Hepatocyte (in vitro differentiated cells): Measurements from ENCODE around the gene PROM2. TPM values are rescaled to one million over a fixed set of nuclear protein-coding genes. Genes with fewer than 3 reads are reported as not detected.

Experiments used
- DNase-seq: peaks from one replicate; pipeline ENCODE4 v3.0.0-alpha.2; 2016; ENCODE audit warnings: low spot score
- H2AFZ ChIP-seq: fragments of 200-600 bp; sonication (generic); 2 replicates; pipeline ENCODE4 v1.6.0; 2016; ENCODE audit warnings: antibody characterized with exemption, mild to moderate bottlenecking
- H3K27ac ChIP-seq: fragments of 200-600 bp; sonication (generic); 2 replicates; pipeline ENCODE4 v1.5.1; 2016; ENCODE audit warnings: mild to moderate bottlenecking
- H3K27me3 ChIP-seq: fragments of 200-600 bp; sonication (generic); 2 replicates; pipeline ENCODE4 v1.6.1; 2016
- H3K36me3 ChIP-seq: fragments of 200-600 bp; sonication (generic); replicated peaks from 2 replicates; pipeline ENCODE4 v1.5.1; 2016; ENCODE audit warnings: low read depth; ENCODE audit not compliant: insufficient read depth
- H3K4me1 ChIP-seq: fragments of 200-600 bp; sonication (generic); 2 replicates; pipeline ENCODE4 v1.5.1; 2016; ENCODE audit warnings: mild to moderate bottlenecking, moderate library complexity; ENCODE audit not compliant: insufficient read depth
- H3K4me2 ChIP-seq: fragments of 200-600 bp; sonication (generic); 2 replicates; pipeline ENCODE4 v1.6.0; 2016
- H3K4me3 ChIP-seq: fragments of 200-600 bp; sonication (generic); 2 replicates; pipeline ENCODE4 v1.5.1; 2016; ENCODE audit warnings: mild to moderate bottlenecking
- H3K79me2 ChIP-seq: fragments of 200-600 bp; sonication (generic); 2 replicates; pipeline ENCODE4 v1.6.0; 2017; ENCODE audit warnings: mild to moderate bottlenecking
- H3K9me2 ChIP-seq: fragments of 200-600 bp; sonication (generic); replicated peaks from 2 replicates; pipeline ENCODE4 v1.6.0; 2017; ENCODE audit warnings: mild to moderate bottlenecking; ENCODE audit not compliant: insufficient read depth
- H3K9me3 ChIP-seq: fragments of 200-600 bp; sonication (generic); 2 replicates; pipeline ENCODE4 v1.5.1; 2016; ENCODE audit warnings: low read depth, mild to moderate bottlenecking
- H4K20me1 ChIP-seq: fragments of 200-600 bp; sonication (generic); 2 replicates; pipeline ENCODE4 v1.6.0; 2016; ENCODE audit warnings: mild to moderate bottlenecking; ENCODE audit not compliant: insufficient read depth, poor library complexity, severe bottlenecking
- CTCF ChIP-seq: fragments of 200-600 bp; sonication (generic); IDR thresholded peaks from 2 replicates; pipeline ENCODE4 v1.5.1; 2016; ENCODE audit warnings: antibody characterized with exemption, mild to moderate bottlenecking; ENCODE audit not compliant: poor library complexity
- EZH2 ChIP-seq: fragments of 200-600 bp; sonication (generic); IDR thresholded peaks from 2 replicates; pipeline ENCODE4 v1.6.1; 2016; ENCODE audit warnings: antibody characterized with exemption, mild to moderate bottlenecking, borderline replicate concordance
- EZH2phosphoT487 ChIP-seq: fragments of 200-600 bp; sonication (generic); IDR thresholded peaks from one replicate; pipeline ENCODE4 v1.6.1; 2018; ENCODE audit warnings: antibody characterized with exemption, mild to moderate bottlenecking, low read depth, moderate library complexity; ENCODE audit not compliant: unreplicated experiment, severe bottlenecking
- WGBS: methylation state at CpG from one replicate; pipeline ENCODE4 v1.1.6; 2016; ENCODE audit warnings: low lambda C conversion rate; ENCODE audit errors: missing lambda C conversion rate; 5-methylcytosine and 5-hydroxymethylcytosine counted together
- polyA plus RNA-seq: library from polyadenylated mRNA; unstranded; fragments of >200 nt; fragmentation: Nextera tagmentation; extraction: Ambion mirVana; gene quantifications from 2 replicates; pipeline ENCODE4 v1.2.1, GENCODE V29; 2016
- total RNA-seq: library from RNA; depleted of rRNA; stranded (reverse); fragments of >200 nt; gene quantifications from 2 replicates; pipeline ENCODE4 v1.2.3, GENCODE V29; 2014

The PROM2 gene
- total and polyA plus RNA-seq, 2 experiments from 2014 or later, result 2.6 to 2.8 TPM

GRCh38 chr2:95264624-95265023, 9.6 kb upstream of the PROM2 start:
- Histone ChIP-seq H3K4me1 (no peaks in the 10 kb centered on the region), H3K4me2 (no peak overlapping the region), H3K36me3 (no peaks in the 10 kb centered on the region), H3K9me2 (no peaks in the 10 kb centered on the region), H2AFZ (no peak overlapping the region), H3K4me3 (no peak overlapping the region), H4K20me1 (no peaks in the 10 kb centered on the region), H3K79me2 (no peaks in the 10 kb centered on the region), H3K27ac (no peak overlapping the region), H3K27me3 (no peaks in the 10 kb centered on the region), H3K9me3 (no peaks in the 10 kb centered on the region)
- WGBS, result 59% methylated on average over 6 of the region's 6 CpGs
- TF ChIP-seq EZH2 (no peak), EZH2phosphoT487 (no peak), CTCF (no peak)
- DNase-seq, result no peak

DNA sequence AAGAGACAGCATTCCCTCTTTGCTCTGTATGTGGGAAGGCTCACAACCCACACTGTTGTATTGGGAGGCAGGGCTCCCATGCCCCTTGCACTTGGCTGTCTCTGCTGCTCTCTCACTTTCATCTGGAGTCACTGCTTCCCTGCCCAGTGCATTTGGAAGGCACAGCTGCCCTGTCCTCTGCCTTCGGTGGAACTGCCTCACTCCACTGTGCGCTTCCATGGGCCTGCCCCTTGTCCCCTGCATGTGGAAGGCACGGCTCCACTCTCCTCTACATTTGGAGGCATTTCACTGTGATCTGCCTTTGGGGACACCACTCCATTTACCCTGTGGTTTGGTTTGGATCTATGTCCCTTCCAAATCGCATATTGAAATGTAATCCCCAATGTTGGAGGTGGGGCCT, 9.1 kb upstream of the PROM2 start:
- no peaks in the 10 kb centered on the region for H4K20me1 ChIP-seq
- no peaks in the 10 kb centered on the region for H3K36me3 ChIP-seq
- TF ChIP-seq CTCF (no peak), EZH2phosphoT487 (no peak), EZH2 (no peak)
- no peaks in the 10 kb centered on the region for H3K27me3 ChIP-seq
- H2AFZ ChIP-seq, result no peak overlapping the region
- H3K4me2 ChIP-seq, result no peak overlapping the region
- no peak overlapping the region for H3K27ac ChIP-seq
- H3K9me2 ChIP-seq, result no peaks in the 10 kb centered on the region
- DNase-seq, result no peak
- H3K4me1 ChIP-seq, result no peaks in the 10 kb centered on the region
- no peak overlapping the region for H3K4me3 ChIP-seq
- H3K9me3 ChIP-seq, result no peaks in the 10 kb centered on the region
- no peaks in the 10 kb centered on the region for H3K79me2 ChIP-seq
- WGBS, result 84% methylated on average over 4 of the region's 4 CpGs

DNA sequence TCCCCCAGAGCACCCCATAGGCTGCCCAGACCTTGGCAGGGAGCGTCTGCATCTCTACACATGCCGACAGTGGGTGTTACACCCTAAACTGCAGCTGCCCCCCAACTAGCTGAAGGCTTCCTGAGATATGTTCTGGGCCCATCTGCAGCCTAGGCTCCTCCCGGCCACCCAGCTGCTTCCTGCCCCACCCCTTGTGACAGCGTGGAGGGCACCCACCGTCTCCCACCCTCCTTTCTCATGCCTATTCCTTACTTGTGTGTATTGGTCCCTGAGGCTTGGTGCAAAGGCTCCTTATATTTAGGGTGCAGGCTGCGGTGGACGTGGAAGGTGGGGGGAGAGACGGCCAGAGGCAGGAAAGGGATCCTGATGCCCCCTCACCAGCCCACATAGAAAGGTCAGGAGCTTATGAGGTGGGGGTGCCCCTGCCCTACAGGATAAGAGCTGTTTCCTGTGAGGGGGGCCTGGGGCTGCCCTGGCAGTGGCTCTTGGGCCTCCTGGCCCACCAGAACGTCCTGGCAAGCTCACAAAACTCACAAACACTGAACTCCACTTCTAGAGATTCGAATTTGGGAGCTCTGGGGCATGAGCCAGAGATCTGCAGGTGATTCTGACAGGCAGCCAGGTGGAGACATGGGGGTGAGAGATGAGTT, 7.3 kb upstream of the PROM2 start:
- H3K27me3 ChIP-seq, result no peaks in the 10 kb centered on the region
- 79% methylated on average over 10 of the region's 10 CpGs for WGBS
- no peak overlapping the region for H3K27ac ChIP-seq
- H3K4me2 ChIP-seq, result no peak overlapping the region
- no peaks in the 10 kb centered on the region for H3K79me2 ChIP-seq
- H2AFZ ChIP-seq, result no peak overlapping the region
- H3K9me2 ChIP-seq, result no peaks in the 10 kb centered on the region
- no peak overlapping the region for H3K4me3 ChIP-seq
- H3K9me3 ChIP-seq, result no peaks in the 10 kb centered on the region
- no peaks in the 10 kb centered on the region for H3K4me1 ChIP-seq
- H4K20me1 ChIP-seq, result no peaks in the 10 kb centered on the region
- TF ChIP-seq EZH2phosphoT487 (no peak), CTCF (no peak), EZH2 (no peak)
- no peaks in the 10 kb centered on the region for H3K36me3 ChIP-seq
- DNase-seq, result no peak
